C4-2B (cell line): ENCODE measurements around the gene DNAJB12.

Experiments used
- ZFX ChIP-seq: fragments of 450-650 bp; IDR thresholded peaks from 2 replicates; pipeline ENCODE4 v1.6.1; 2017
- TF ChIP-seq, protein P1 (sequence below): fragments of 450-650 bp; conservative IDR thresholded peaks from 2 replicates; pipeline ENCODE4 v1.5.1; 2017; ENCODE audit warnings: mild to moderate bottlenecking

DNA sequence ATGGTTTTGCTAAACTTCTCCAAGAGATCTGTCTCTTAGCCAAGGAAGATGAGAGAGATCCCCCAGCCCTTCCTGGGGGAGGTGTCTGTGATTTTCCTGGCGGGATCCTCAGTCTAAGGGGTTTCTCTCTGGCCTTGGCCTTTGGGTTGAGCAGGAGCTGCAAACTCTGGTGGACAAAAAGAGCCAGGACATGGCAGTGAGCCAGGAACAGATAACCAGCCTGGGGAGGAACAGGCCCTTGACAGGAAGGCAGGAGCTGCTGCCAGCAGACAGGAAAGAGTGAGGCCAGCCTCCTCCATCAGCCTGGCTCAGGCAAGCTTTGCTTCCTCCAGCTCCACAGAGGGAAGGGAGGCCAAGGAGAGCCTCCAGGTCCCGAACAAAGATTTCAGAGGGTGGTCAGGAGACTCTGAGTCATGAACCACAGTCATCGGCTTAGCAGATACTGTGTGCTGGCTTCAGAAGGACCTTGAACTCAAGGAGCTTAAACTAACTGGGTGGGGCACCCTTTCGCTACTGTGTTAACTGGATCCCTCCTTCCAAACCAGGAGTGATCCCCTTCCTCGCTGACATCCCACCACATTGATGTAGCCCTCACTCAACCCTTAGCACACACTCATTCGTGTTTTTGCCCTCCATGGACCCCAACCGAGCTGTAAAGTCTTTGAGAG is 46.3 kb downstream of the DNAJB12 start:
- TF ChIP-seq, protein P1, sequence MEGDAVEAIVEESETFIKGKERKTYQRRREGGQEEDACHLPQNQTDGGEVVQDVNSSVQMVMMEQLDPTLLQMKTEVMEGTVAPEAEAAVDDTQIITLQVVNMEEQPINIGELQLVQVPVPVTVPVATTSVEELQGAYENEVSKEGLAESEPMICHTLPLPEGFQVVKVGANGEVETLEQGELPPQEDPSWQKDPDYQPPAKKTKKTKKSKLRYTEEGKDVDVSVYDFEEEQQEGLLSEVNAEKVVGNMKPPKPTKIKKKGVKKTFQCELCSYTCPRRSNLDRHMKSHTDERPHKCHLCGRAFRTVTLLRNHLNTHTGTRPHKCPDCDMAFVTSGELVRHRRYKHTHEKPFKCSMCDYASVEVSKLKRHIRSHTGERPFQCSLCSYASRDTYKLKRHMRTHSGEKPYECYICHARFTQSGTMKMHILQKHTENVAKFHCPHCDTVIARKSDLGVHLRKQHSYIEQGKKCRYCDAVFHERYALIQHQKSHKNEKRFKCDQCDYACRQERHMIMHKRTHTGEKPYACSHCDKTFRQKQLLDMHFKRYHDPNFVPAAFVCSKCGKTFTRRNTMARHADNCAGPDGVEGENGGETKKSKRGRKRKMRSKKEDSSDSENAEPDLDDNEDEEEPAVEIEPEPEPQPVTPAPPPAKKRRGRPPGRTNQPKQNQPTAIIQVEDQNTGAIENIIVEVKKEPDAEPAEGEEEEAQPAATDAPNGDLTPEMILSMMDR = no peak
- no peak for TF ChIP-seq ZFX
